ENCODE results near the gene NHERF2.

NHERF2 gene

GRCh38 chr16:1991135-1991551 lies 35.6 kb upstream of the NHERF2 start:
- DNase-seq, result peak; percentile 50 to 56 (median 53)
- Histone ChIP-seq H3K4me3 (ENCODE audit: insufficient read depth, low read depth, low read length, poor library complexity, severe bottlenecking) (peak overlapping the region; percentile 43), H3K36me3 (ENCODE audit: control insufficient read depth, insufficient read depth, low read length) (peaks cover 8% of the 10 kb centered on the region), H3K27me3 (replicated peaks; ENCODE audit: control insufficient read depth, insufficient read depth, low read length, poor library complexity, severe bottlenecking) (peaks cover 16% of the 10 kb centered on the region), H3K27ac (ENCODE audit: insufficient read depth, low read length, poor library complexity, severe bottlenecking) (peak overlapping the region; percentile 60), H3K4me1 (ENCODE audit: control insufficient read depth, insufficient read depth, low read length, poor library complexity, severe bottlenecking) (peaks cover 21% of the 10 kb centered on the region), H3K9me3 (ENCODE audit: control insufficient read depth, low read length) (no peaks in the 10 kb centered on the region)

- DNase-seq, result no peak
- Histone ChIP-seq H3K9me3 (ENCODE audit: control insufficient read depth, low read length) (no peaks in the 10 kb centered on the region), H3K36me3 (ENCODE audit: control insufficient read depth, insufficient read depth, low read length) (peaks cover 4% of the 10 kb centered on the region), H3K4me3 (ENCODE audit: insufficient read depth, low read depth, low read length, poor library complexity, severe bottlenecking) (peak overlapping the region; percentile 2), H3K4me1 (ENCODE audit: control insufficient read depth, insufficient read depth, low read length, poor library complexity, severe bottlenecking) (peaks cover 21% of the 10 kb centered on the region), H3K27me3 (replicated peaks; ENCODE audit: control insufficient read depth, insufficient read depth, low read length, poor library complexity, severe bottlenecking) (peaks cover 16% of the 10 kb centered on the region), H3K27ac (ENCODE audit: insufficient read depth, low read length, poor library complexity, severe bottlenecking) (peak overlapping the region; percentile 60)
These were observed 35.1 kb upstream of the NHERF2 start for GRCh38 chr16:1991588-1991947.

- Histone ChIP-seq H3K36me3 (ENCODE audit: control insufficient read depth, insufficient read depth, low read length) (no peaks in the 10 kb centered on the region), H3K9me3 (ENCODE audit: control insufficient read depth, low read length) (no peaks in the 10 kb centered on the region), H3K4me1 (ENCODE audit: control insufficient read depth, insufficient read depth, low read length, poor library complexity, severe bottlenecking) (peaks cover 21% of the 10 kb centered on the region), H3K27me3 (replicated peaks; ENCODE audit: control insufficient read depth, insufficient read depth, low read length, poor library complexity, severe bottlenecking) (peaks cover 16% of the 10 kb centered on the region), H3K4me3 (ENCODE audit: insufficient read depth, low read depth, low read length, poor library complexity, severe bottlenecking) (peak overlapping the region; percentile 2), H3K27ac (ENCODE audit: insufficient read depth, low read length, poor library complexity, severe bottlenecking) (peak overlapping the region; percentile 60)
- peak; percentile 96 to 100 (median 99) for DNase-seq
These were observed 34.6 kb upstream of the NHERF2 start for GRCh38 chr16:1991948-1992703.

GRCh38 chr16:1992704-1993317 lies 33.9 kb upstream of the NHERF2 start:
- no peak overlapping the region for H3K27ac ChIP-seq (ENCODE audit: insufficient read depth, low read length, poor library complexity, severe bottlenecking)

GRCh38 chr16:1993731-1994131 lies 33.0 kb upstream of the NHERF2 start:
- no peak for DNase-seq
- Histone ChIP-seq H3K9me3 (ENCODE audit: control insufficient read depth, low read length) (no peaks in the 10 kb centered on the region), H3K4me1 (ENCODE audit: control insufficient read depth, insufficient read depth, low read length, poor library complexity, severe bottlenecking) (peaks cover 21% of the 10 kb centered on the region), H3K27ac (ENCODE audit: insufficient read depth, low read length, poor library complexity, severe bottlenecking) (no peak overlapping the region), H3K4me3 (ENCODE audit: insufficient read depth, low read depth, low read length, poor library complexity, severe bottlenecking) (no peak overlapping the region), H3K27me3 (replicated peaks; ENCODE audit: control insufficient read depth, insufficient read depth, low read length, poor library complexity, severe bottlenecking) (peaks cover 16% of the 10 kb centered on the region), H3K36me3 (ENCODE audit: control insufficient read depth, insufficient read depth, low read length) (peaks cover 13% of the 10 kb centered on the region)

More at GRCh38 chr16:1992704-1993317, 33.9 kb upstream of the NHERF2 start:
- Histone ChIP-seq H3K4me3 (ENCODE audit: insufficient read depth, low read depth, low read length, poor library complexity, severe bottlenecking) (no peak overlapping the region), H3K9me3 (ENCODE audit: control insufficient read depth, low read length) (no peaks in the 10 kb centered on the region), H3K36me3 (ENCODE audit: control insufficient read depth, insufficient read depth, low read length) (peaks cover 5% of the 10 kb centered on the region), H3K4me1 (ENCODE audit: control insufficient read depth, insufficient read depth, low read length, poor library complexity, severe bottlenecking) (peaks cover 21% of the 10 kb centered on the region), H3K27me3 (replicated peaks; ENCODE audit: control insufficient read depth, insufficient read depth, low read length, poor library complexity, severe bottlenecking) (peaks cover 16% of the 10 kb centered on the region)
- DNase-seq, result peak in 1 of 3 donors; percentile 10

- no peak overlapping the region for H3K4me3 ChIP-seq (ENCODE audit: insufficient read depth, low read depth, low read length, poor library complexity, severe bottlenecking)
- no peaks in the 10 kb centered on the region for H3K4me1 ChIP-seq (ENCODE audit: control insufficient read depth, insufficient read depth, low read length, poor library complexity, severe bottlenecking)
- DNase-seq, result no peak
- no peaks in the 10 kb centered on the region for H3K9me3 ChIP-seq (ENCODE audit: control insufficient read depth, low read length)
- no peaks in the 10 kb centered on the region for H3K27me3 ChIP-seq (replicated peaks; ENCODE audit: control insufficient read depth, insufficient read depth, low read length, poor library complexity, severe bottlenecking)
- H3K36me3 ChIP-seq (ENCODE audit: control insufficient read depth, insufficient read depth, low read length), result peaks cover 51% of the 10 kb centered on the region
- H3K27ac ChIP-seq (ENCODE audit: insufficient read depth, low read length, poor library complexity, severe bottlenecking), result no peak overlapping the region
These were observed 29.0 kb upstream of the NHERF2 start for GRCh38 chr16:1997494-1998359.

GRCh38 chr16:1998360-1998835 lies 28.3 kb upstream of the NHERF2 start:
- no peak overlapping the region for H3K27ac ChIP-seq (ENCODE audit: insufficient read depth, low read length, poor library complexity, severe bottlenecking)
- peaks cover 54% of the 10 kb centered on the region for H3K36me3 ChIP-seq (ENCODE audit: control insufficient read depth, insufficient read depth, low read length)
- no peak overlapping the region for H3K4me3 ChIP-seq (ENCODE audit: insufficient read depth, low read depth, low read length, poor library complexity, severe bottlenecking)
- DNase-seq, result no peak
- no peaks in the 10 kb centered on the region for H3K9me3 ChIP-seq (ENCODE audit: control insufficient read depth, low read length)
- no peaks in the 10 kb centered on the region for H3K27me3 ChIP-seq (replicated peaks; ENCODE audit: control insufficient read depth, insufficient read depth, low read length, poor library complexity, severe bottlenecking)
- H3K4me1 ChIP-seq (ENCODE audit: control insufficient read depth, insufficient read depth, low read length, poor library complexity, severe bottlenecking), result no peaks in the 10 kb centered on the region

- Histone ChIP-seq H3K9me3 (ENCODE audit: control insufficient read depth, low read length) (no peaks in the 10 kb centered on the region), H3K27ac (ENCODE audit: insufficient read depth, low read length, poor library complexity, severe bottlenecking) (no peak overlapping the region), H3K4me3 (ENCODE audit: insufficient read depth, low read depth, low read length, poor library complexity, severe bottlenecking) (no peak overlapping the region), H3K27me3 (replicated peaks; ENCODE audit: control insufficient read depth, insufficient read depth, low read length, poor library complexity, severe bottlenecking) (no peaks in the 10 kb centered on the region), H3K36me3 (ENCODE audit: control insufficient read depth, insufficient read depth, low read length) (peaks cover 54% of the 10 kb centered on the region), H3K4me1 (ENCODE audit: control insufficient read depth, insufficient read depth, low read length, poor library complexity, severe bottlenecking) (peaks cover 3% of the 10 kb centered on the region)
- DNase-seq, result no peak
These were observed 27.6 kb upstream of the NHERF2 start for GRCh38 chr16:1998852-1999801.

- no peaks in the 10 kb centered on the region for H3K9me3 ChIP-seq (ENCODE audit: control insufficient read depth, low read length)
- H3K4me1 ChIP-seq (ENCODE audit: control insufficient read depth, insufficient read depth, low read length, poor library complexity, severe bottlenecking), result peaks cover 6% of the 10 kb centered on the region
- H3K27me3 ChIP-seq (replicated peaks; ENCODE audit: control insufficient read depth, insufficient read depth, low read length, poor library complexity, severe bottlenecking), result no peaks in the 10 kb centered on the region
- no peak for DNase-seq
- no peak overlapping the region for H3K4me3 ChIP-seq (ENCODE audit: insufficient read depth, low read depth, low read length, poor library complexity, severe bottlenecking)
- H3K36me3 ChIP-seq (ENCODE audit: control insufficient read depth, insufficient read depth, low read length), result peaks cover 54% of the 10 kb centered on the region
- no peak overlapping the region for H3K27ac ChIP-seq (ENCODE audit: insufficient read depth, low read length, poor library complexity, severe bottlenecking)
These were observed 26.7 kb upstream of the NHERF2 start for GRCh38 chr16:1999866-2000514.
